H9 (cell line): ENCODE measurements around the gene FYN. TPM values are rescaled to one million over a fixed set of nuclear protein-coding genes. Genes with fewer than 3 reads are reported as not detected.

Source experiments
- DNase-seq: peaks from one replicate; pipeline ENCODE4 v3.0.0-alpha.2; 2017
- H2AFZ ChIP-seq: one replicate; pipeline ENCODE4 v1.6.1; 2013; ENCODE audit warnings: mild to moderate bottlenecking, low read length, control low read depth, moderate library complexity
- H2AK5ac ChIP-seq: 2 replicates; pipeline ENCODE4 v1.6.1; 2013; ENCODE audit warnings: low read length, control low read depth, mixed read lengths; ENCODE audit not compliant: insufficient read length
- H2BK120ac ChIP-seq: one replicate; pipeline ENCODE4 v1.6.1; 2013; ENCODE audit warnings: low read depth, mild to moderate bottlenecking, low read length, control low read depth, inconsistent platforms; ENCODE audit not compliant: poor library complexity, severe bottlenecking
- H2BK12ac ChIP-seq: 2 replicates; pipeline ENCODE4 v1.6.1; 2013; ENCODE audit warnings: low read length, control low read depth, mixed read lengths, low read depth; ENCODE audit not compliant: insufficient read length
- H2BK15ac ChIP-seq: 2 replicates; pipeline ENCODE4 v1.6.1; 2013; ENCODE audit warnings: low read depth, low read length, control low read depth
- H2BK20ac ChIP-seq: one replicate; pipeline ENCODE4 v1.6.1; 2013; ENCODE audit warnings: low read depth, mild to moderate bottlenecking, low read length, control low read depth, inconsistent platforms; ENCODE audit not compliant: poor library complexity, severe bottlenecking
- H2BK5ac ChIP-seq: 2 replicates; pipeline ENCODE4 v1.6.1; 2013; ENCODE audit warnings: low read length, control low read depth, mixed read lengths; ENCODE audit not compliant: insufficient read length
- H3K14ac ChIP-seq: 2 replicates; pipeline ENCODE4 v1.6.1; 2013; ENCODE audit warnings: low read length, control low read depth; ENCODE audit not compliant: insufficient read depth
- H3K18ac ChIP-seq: 2 replicates; pipeline ENCODE4 v1.6.1; 2013; ENCODE audit warnings: low read depth, mild to moderate bottlenecking, mixed read lengths, low read length, control low read depth; ENCODE audit not compliant: insufficient read length
- H3K23ac ChIP-seq: 2 replicates; pipeline ENCODE4 v1.6.1; 2013; ENCODE audit warnings: low read length, control low read depth, mixed read lengths, low read depth; ENCODE audit not compliant: insufficient read length
- H3K23me2 ChIP-seq: 2 replicates; pipeline ENCODE4 v1.6.1; 2013; ENCODE audit warnings: low read depth, mild to moderate bottlenecking, mixed read lengths, low read length, control low read depth; ENCODE audit not compliant: insufficient read length, poor library complexity, severe bottlenecking
- H3K27ac ChIP-seq: 2 replicates; pipeline ENCODE4 v1.5.1; 2013; ENCODE audit warnings: low read length, control low read depth, mixed read lengths, low read depth; ENCODE audit not compliant: insufficient read length
- H3K27me3 ChIP-seq: 2 replicates; pipeline ENCODE4 v1.6.1; 2013; ENCODE audit warnings: low read length, control low read depth, inconsistent platforms; ENCODE audit not compliant: insufficient read depth
- H3K4ac ChIP-seq: 2 replicates; pipeline ENCODE4 v1.6.1; 2013; ENCODE audit warnings: low read depth, mild to moderate bottlenecking, control low read depth, inconsistent platforms, low read length, moderate library complexity
- H3K4me1 ChIP-seq: 2 replicates; pipeline ENCODE4 v1.6.1; 2013; ENCODE audit warnings: low read length, control low read depth, inconsistent platforms; ENCODE audit not compliant: insufficient read depth
- H3K4me2 ChIP-seq: 2 replicates; pipeline ENCODE4 v1.6.1; 2013; ENCODE audit warnings: low read length, control low read depth, mixed read lengths; ENCODE audit not compliant: insufficient read length, insufficient read depth
- H3K56ac ChIP-seq: 2 replicates; pipeline ENCODE4 v1.6.1; 2013; ENCODE audit warnings: low read depth, mild to moderate bottlenecking, mixed read lengths, low read length, control low read depth; ENCODE audit not compliant: insufficient read length
- H3K79me1 ChIP-seq: 2 replicates; pipeline ENCODE4 v1.6.1; 2013; ENCODE audit warnings: low read depth, mild to moderate bottlenecking, moderate library complexity, low read length, control low read depth, inconsistent platforms; ENCODE audit not compliant: insufficient read depth, poor library complexity, severe bottlenecking
- H3K79me2 ChIP-seq: 2 replicates; pipeline ENCODE4 v1.6.1; 2013; ENCODE audit warnings: low read length, control low read depth, inconsistent platforms; ENCODE audit not compliant: insufficient read depth
- H3K9ac ChIP-seq: 2 replicates; pipeline ENCODE4 v1.6.1; 2013; ENCODE audit warnings: low read length, control low read depth, mixed read lengths; ENCODE audit not compliant: insufficient read length; ENCODE audit errors: extremely low read depth
- H3K9me3 ChIP-seq: one replicate; pipeline ENCODE4 v1.6.1; 2013; ENCODE audit warnings: low read depth, low read length, inconsistent platforms; ENCODE audit not compliant: control insufficient read depth
- H3T11ph ChIP-seq: one replicate; pipeline ENCODE4 v1.6.1; 2013; ENCODE audit warnings: mild to moderate bottlenecking, low read length, control low read depth, inconsistent platforms
- H4K20me1 ChIP-seq: one replicate; pipeline ENCODE4 v1.6.1; 2013; ENCODE audit not compliant: control insufficient read depth, insufficient read length, insufficient read depth
- H4K5ac ChIP-seq: 2 replicates; pipeline ENCODE4 v1.6.1; 2013; ENCODE audit warnings: low read depth, mild to moderate bottlenecking, mixed read lengths, low read length, control low read depth; ENCODE audit not compliant: insufficient read length
- H4K8ac ChIP-seq: replicated peaks from 2 replicates; pipeline ENCODE4 v1.6.1; 2013; ENCODE audit warnings: low read length, control low read depth, mixed read lengths, low read depth; ENCODE audit not compliant: insufficient read length
- H4K91ac ChIP-seq: 2 replicates; pipeline ENCODE4 v1.6.1; 2013; ENCODE audit warnings: low read depth, mild to moderate bottlenecking, moderate library complexity, mixed read lengths, low read length, control low read depth; ENCODE audit not compliant: insufficient read length
- H3K27ac Mint-ChIP-seq, 3 experiments: 2 replicates in 2 of 3; 3 replicates in 1 of 3; pipeline ENCODE4 v1.8.0; 2020 to 2021; ENCODE audit warnings: mixed read lengths in 3 of 3, mild to moderate bottlenecking in 1 of 3, moderate library complexity in 1 of 3
- H3K27me3 Mint-ChIP-seq: 2 replicates; pipeline ENCODE4 v1.8.0; 2021; ENCODE audit warnings: low read depth, mild to moderate bottlenecking, moderate library complexity, mixed read lengths
- H3K36me3 Mint-ChIP-seq, 3 experiments: 2 replicates in 2 of 3; 3 replicates in 1 of 3; pipeline ENCODE4 v1.8.0; 2020 to 2021; ENCODE audit warnings: low read depth in 3 of 3, mixed read lengths in 3 of 3; ENCODE audit not compliant: insufficient read depth in 1 of 3
- H3K4me1 Mint-ChIP-seq, 2 experiments: 2 replicates each; pipeline ENCODE4 v1.8.0; 2020; ENCODE audit warnings: mixed read lengths in 2 of 2
- H3K4me3 Mint-ChIP-seq, 2 experiments: 2 replicates in 1 of 2; 3 replicates in 1 of 2; pipeline ENCODE4 v1.8.0; 2020 to 2021; ENCODE audit warnings: mild to moderate bottlenecking in 2 of 2, mixed read lengths in 2 of 2, moderate library complexity in 1 of 2
- H3K9me3 Mint-ChIP-seq, 2 experiments: 2 replicates in 1 of 2; 3 replicates in 1 of 2; pipeline ENCODE4 v1.8.0; 2020; ENCODE audit warnings: mild to moderate bottlenecking in 2 of 2, mixed read lengths in 2 of 2, moderate library complexity in 1 of 2
- CTCF ChIP-seq: fragments of 200-600 bp; sonication (generic); conservative IDR thresholded peaks from 3 replicates; pipeline ENCODE4 v1.8.0; 2021; ENCODE audit warnings: antibody characterized with exemption, mild to moderate bottlenecking
- total RNA-seq: library from RNA; stranded (reverse); gene quantifications from 2 replicates; pipeline ENCODE4 v1.2.1, GENCODE V29; 2021

FYN gene
- total RNA-seq, 1 experiment from 2014 or later: 64.8 TPM

GRCh38 chr6:111813237-111813636 is 60.0 kb downstream of the FYN start:
- H3K79me2 ChIP-seq: no peaks in the 10 kb centered on the region
- no peak overlapping the region for H3K27ac Mint-ChIP-seq
- no peak overlapping the region for H3K27ac ChIP-seq
- H4K91ac ChIP-seq: no peak overlapping the region
- H3T11ph ChIP-seq: no peak overlapping the region
- TF ChIP-seq CTCF: no peak
- H2BK120ac ChIP-seq: no peak overlapping the region
- H4K8ac ChIP-seq: no peak overlapping the region
- H3K4me1 ChIP-seq: no peaks in the 10 kb centered on the region
- no peaks in the 10 kb centered on the region for H3K27me3 ChIP-seq
- no peak overlapping the region for H2BK15ac ChIP-seq
- no peaks in the 10 kb centered on the region for H3K23me2 ChIP-seq
- H2BK20ac ChIP-seq: no peak overlapping the region
- H3K56ac ChIP-seq: no peak overlapping the region
- H3K4me3 Mint-ChIP-seq: no peak overlapping the region
- H2AFZ ChIP-seq: no peak overlapping the region
- H2AK5ac ChIP-seq: no peak overlapping the region
- H3K79me1 ChIP-seq: no peaks in the 10 kb centered on the region
- H4K20me1 ChIP-seq: no peaks in the 10 kb centered on the region
- no peak overlapping the region for H2BK12ac ChIP-seq
- H3K4me1 Mint-ChIP-seq: peaks cover 5 to 11% of the 10 kb centered on the region in 2 experiments
- no peak overlapping the region for H3K4me2 ChIP-seq
- H3K27me3 Mint-ChIP-seq: no peaks in the 10 kb centered on the region
- peaks cover 0 to 14% (median 0%) of the 10 kb centered on the region in 3 experiments; a peak in 3 of 7 replicates for H3K36me3 Mint-ChIP-seq
- no peak overlapping the region for H3K18ac ChIP-seq
- no peak for DNase-seq
- no peak overlapping the region for H3K14ac ChIP-seq
- no peaks in the 10 kb centered on the region for H3K9me3 ChIP-seq
- H2BK5ac ChIP-seq: no peak overlapping the region
- H4K5ac ChIP-seq: no peak overlapping the region
- H3K9me3 Mint-ChIP-seq: no peaks in the 10 kb centered on the region
- H3K4ac ChIP-seq: no peak overlapping the region
- H3K23ac ChIP-seq: no peak overlapping the region
- H3K9ac ChIP-seq: no peak overlapping the region
